ENCODE data around the gene RPL36A. TPM values are rescaled to one million over a fixed set of nuclear protein-coding genes. Genes with fewer than 3 reads are reported as not detected.

The RPL36A gene
- total and polyA plus RNA-seq, 4 donors = 166 to 1,311 (median 508) TPM

GRCh38 chrX:101386542-101386885 lies 4.3 kb upstream of the RPL36A start:
- Histone ChIP-seq H3K4me3 (ENCODE audit: low read depth, low read length) (no peak overlapping the region), H3K36me3 (ENCODE audit: control insufficient read depth, insufficient read depth, low read length) (no peaks in the 10 kb centered on the region), H3K9me3 (ENCODE audit: control insufficient read depth, insufficient read depth, low read length) (no peaks in the 10 kb centered on the region), H3K27ac (ENCODE audit: low read depth, low read length) (no peak overlapping the region), H3K4me1 (ENCODE audit: control insufficient read depth, insufficient read depth, low read length) (peaks cover 3% of the 10 kb centered on the region), H3K27me3 (ENCODE audit: control insufficient read depth, insufficient read depth, low read length) (peaks cover 2% of the 10 kb centered on the region)
- DNase-seq (ENCODE audit: low read depth in 4 of 6, low spot score in 6 of 6) = no peak
- 79% methylated on average over 3 of the region's 6 CpGs for WGBS (ENCODE audit: insufficient coverage)

GRCh38 chrX:101388604-101389003 lies 2.2 kb upstream of the RPL36A start:
- Histone ChIP-seq H3K4me3 (ENCODE audit: low read depth, low read length) (no peak overlapping the region), H3K4me1 (ENCODE audit: control insufficient read depth, insufficient read depth, low read length) (peaks cover 3% of the 10 kb centered on the region), H3K27me3 (ENCODE audit: control insufficient read depth, insufficient read depth, low read length) (peaks cover 2% of the 10 kb centered on the region), H3K36me3 (ENCODE audit: control insufficient read depth, insufficient read depth, low read length) (no peaks in the 10 kb centered on the region), H3K9me3 (ENCODE audit: control insufficient read depth, insufficient read depth, low read length) (no peaks in the 10 kb centered on the region), H3K27ac (ENCODE audit: low read depth, low read length) (no peak overlapping the region)
- 40% methylated on average over 1 of the region's 3 CpGs for WGBS (ENCODE audit: insufficient coverage)
- DNase-seq (ENCODE audit: low read depth in 4 of 6, low spot score in 6 of 6) = no peak

- DNase-seq (ENCODE audit: low read depth in 4 of 6, low spot score in 6 of 6) = no peak
- H3K27me3 ChIP-seq (ENCODE audit: control insufficient read depth, insufficient read depth, low read length) = peaks cover 2% of the 10 kb centered on the region
- H3K27ac ChIP-seq (ENCODE audit: low read depth, low read length) = no peak overlapping the region
- H3K4me3 ChIP-seq (ENCODE audit: low read depth, low read length) = peak overlapping the region; percentile 67
- WGBS (ENCODE audit: insufficient coverage) = 63% methylated on average over 1 of the region's 6 CpGs
- peaks cover 3% of the 10 kb centered on the region for H3K4me1 ChIP-seq (ENCODE audit: control insufficient read depth, insufficient read depth, low read length)
- H3K9me3 ChIP-seq (ENCODE audit: control insufficient read depth, insufficient read depth, low read length) = no peaks in the 10 kb centered on the region
- H3K36me3 ChIP-seq (ENCODE audit: control insufficient read depth, insufficient read depth, low read length) = no peaks in the 10 kb centered on the region
These were observed 1.0 kb downstream of the RPL36A start for GRCh38 chrX:101391831-101392230.

- Histone ChIP-seq H3K4me3 (ENCODE audit: low read depth, low read length) (no peak overlapping the region), H3K27me3 (ENCODE audit: control insufficient read depth, insufficient read depth, low read length) (peaks cover 2% of the 10 kb centered on the region), H3K36me3 (ENCODE audit: control insufficient read depth, insufficient read depth, low read length) (no peaks in the 10 kb centered on the region), H3K4me1 (ENCODE audit: control insufficient read depth, insufficient read depth, low read length) (peaks cover 3% of the 10 kb centered on the region), H3K9me3 (ENCODE audit: control insufficient read depth, insufficient read depth, low read length) (no peaks in the 10 kb centered on the region), H3K27ac (ENCODE audit: low read depth, low read length) (no peak overlapping the region)
- WGBS (ENCODE audit: insufficient coverage) = 100% methylated on average over 4 of the region's 11 CpGs
- no peak for DNase-seq (ENCODE audit: low read depth in 4 of 6, low spot score in 6 of 6)
These were observed 2.9 kb downstream of the RPL36A start for GRCh38 chrX:101393530-101394305.

- peaks cover 2% of the 10 kb centered on the region for H3K27me3 ChIP-seq (ENCODE audit: control insufficient read depth, insufficient read depth, low read length)
- no peak for DNase-seq (ENCODE audit: low read depth in 4 of 6, low spot score in 6 of 6)
- no peaks in the 10 kb centered on the region for H3K36me3 ChIP-seq (ENCODE audit: control insufficient read depth, insufficient read depth, low read length)
- no peak overlapping the region for H3K4me3 ChIP-seq (ENCODE audit: low read depth, low read length)
- H3K9me3 ChIP-seq (ENCODE audit: control insufficient read depth, insufficient read depth, low read length) = no peaks in the 10 kb centered on the region
- H3K4me1 ChIP-seq (ENCODE audit: control insufficient read depth, insufficient read depth, low read length) = peaks cover 3% of the 10 kb centered on the region
- H3K27ac ChIP-seq (ENCODE audit: low read depth, low read length) = no peak overlapping the region
These were observed 3.6 kb downstream of the RPL36A start for GRCh38 chrX:101394372-101394771.

GRCh38 chrX:101395789-101396188 lies 5.0 kb downstream of the RPL36A start:
- H3K27ac ChIP-seq (ENCODE audit: low read depth, low read length) = no peak overlapping the region
- H3K36me3 ChIP-seq (ENCODE audit: control insufficient read depth, insufficient read depth, low read length) = no peaks in the 10 kb centered on the region
- WGBS (ENCODE audit: insufficient coverage) = no CpG with 5 or more reads among the region's 1 CpG
- no peaks in the 10 kb centered on the region for H3K9me3 ChIP-seq (ENCODE audit: control insufficient read depth, insufficient read depth, low read length)
- no peaks in the 10 kb centered on the region for H3K4me1 ChIP-seq (ENCODE audit: control insufficient read depth, insufficient read depth, low read length)
- DNase-seq (ENCODE audit: low read depth in 4 of 6, low spot score in 6 of 6) = no peak
- no peaks in the 10 kb centered on the region for H3K27me3 ChIP-seq (ENCODE audit: control insufficient read depth, insufficient read depth, low read length)
- no peak overlapping the region for H3K4me3 ChIP-seq (ENCODE audit: low read depth, low read length)

GRCh38 chrX:101397779-101398178 lies 7.0 kb downstream of the RPL36A start:
- Histone ChIP-seq H3K9me3 (ENCODE audit: control insufficient read depth, insufficient read depth, low read length) (no peaks in the 10 kb centered on the region), H3K27me3 (ENCODE audit: control insufficient read depth, insufficient read depth, low read length) (peaks cover 5% of the 10 kb centered on the region), H3K4me1 (ENCODE audit: control insufficient read depth, insufficient read depth, low read length) (no peaks in the 10 kb centered on the region), H3K27ac (ENCODE audit: low read depth, low read length) (no peak overlapping the region), H3K4me3 (ENCODE audit: low read depth, low read length) (no peak overlapping the region), H3K36me3 (ENCODE audit: control insufficient read depth, insufficient read depth, low read length) (no peaks in the 10 kb centered on the region)
- no peak for DNase-seq (ENCODE audit: low read depth in 4 of 6, low spot score in 6 of 6)
- WGBS (ENCODE audit: insufficient coverage) = 40% methylated on average over 2 of the region's 4 CpGs

- Histone ChIP-seq H3K4me3 (ENCODE audit: low read depth, low read length) (no peak overlapping the region), H3K27me3 (ENCODE audit: control insufficient read depth, insufficient read depth, low read length) (peaks cover 5% of the 10 kb centered on the region), H3K4me1 (ENCODE audit: control insufficient read depth, insufficient read depth, low read length) (no peaks in the 10 kb centered on the region), H3K36me3 (ENCODE audit: control insufficient read depth, insufficient read depth, low read length) (peaks cover 5% of the 10 kb centered on the region), H3K9me3 (ENCODE audit: control insufficient read depth, insufficient read depth, low read length) (no peaks in the 10 kb centered on the region), H3K27ac (ENCODE audit: low read depth, low read length) (no peak overlapping the region)
- DNase-seq (ENCODE audit: low read depth in 4 of 6, low spot score in 6 of 6) = no peak
- 80% methylated on average over 1 of the region's 4 CpGs for WGBS (ENCODE audit: insufficient coverage)
These were observed 7.9 kb downstream of the RPL36A start for GRCh38 chrX:101398694-101399093.

- Histone ChIP-seq H3K36me3 (ENCODE audit: control insufficient read depth, insufficient read depth, low read length) (peaks cover 5% of the 10 kb centered on the region), H3K4me1 (ENCODE audit: control insufficient read depth, insufficient read depth, low read length) (no peaks in the 10 kb centered on the region), H3K27ac (ENCODE audit: low read depth, low read length) (no peak overlapping the region), H3K9me3 (ENCODE audit: control insufficient read depth, insufficient read depth, low read length) (no peaks in the 10 kb centered on the region), H3K27me3 (ENCODE audit: control insufficient read depth, insufficient read depth, low read length) (peaks cover 5% of the 10 kb centered on the region), H3K4me3 (ENCODE audit: low read depth, low read length) (no peak overlapping the region)
- WGBS (ENCODE audit: insufficient coverage) = 86% methylated on average over 3 of the region's 4 CpGs
- no peak for DNase-seq (ENCODE audit: low read depth in 4 of 6, low spot score in 6 of 6)
These were observed 9.0 kb downstream of the RPL36A start for GRCh38 chrX:101399825-101400224.

- H3K9me3 ChIP-seq (ENCODE audit: control insufficient read depth, insufficient read depth, low read length) = no peaks in the 10 kb centered on the region
- H3K36me3 ChIP-seq (ENCODE audit: control insufficient read depth, insufficient read depth, low read length) = peaks cover 5% of the 10 kb centered on the region
- peak in 1 of 6 donors; percentile 22 for DNase-seq (ENCODE audit: low read depth in 4 of 6, low spot score in 6 of 6)
- no peaks in the 10 kb centered on the region for H3K4me1 ChIP-seq (ENCODE audit: control insufficient read depth, insufficient read depth, low read length)
- H3K4me3 ChIP-seq (ENCODE audit: low read depth, low read length) = peak overlapping the region; percentile 78
- no peaks in the 10 kb centered on the region for H3K27me3 ChIP-seq (ENCODE audit: control insufficient read depth, insufficient read depth, low read length)
- WGBS (ENCODE audit: insufficient coverage) = 21% methylated on average over 12 of the region's 15 CpGs
- H3K27ac ChIP-seq (ENCODE audit: low read depth, low read length) = peak overlapping the region; percentile 91
These were observed 16.4 kb downstream of the RPL36A start for GRCh38 chrX:101407167-101407747.
